ENCODE results near the gene FAM236D. TPM values are rescaled to one million over a fixed set of nuclear protein-coding genes. Genes with fewer than 3 reads are reported as not detected.
"Not testable (repeated sequence)": the region's sequence is repeated elsewhere in the genome, so short reads cannot be mapped to it uniquely, and the experiment has no call there.

FAM236D gene
- total RNA-seq (not detected), polyA plus RNA-seq (not detected)

GRCh38 chrX:72808110-72808509, at the start of gene FAM236D:
Gene FAM236D, minus strand, starts transcription at chrX:72808210. Its CDS starts 100 bp downstream, at chrX:72808110.
- H3K27ac ChIP-seq (ENCODE audit: low read depth, low read length); H3K36me3 Mint-ChIP-seq; POLR2A ChIA-PET; H3K27me3 Mint-ChIP-seq; CTCF ChIA-PET; H3K36me3 ChIP-seq (ENCODE audit: insufficient read depth, low read length); H3K4me1 ChIP-seq (ENCODE audit: insufficient read depth, low read length); H3K27me3 ChIP-seq (ENCODE audit: insufficient read depth, low read length, poor library complexity, severe bottlenecking); DNase-seq; H3K4me3 ChIP-seq (ENCODE audit: low read length); H3K9me3 ChIP-seq (ENCODE audit: low read length); H3K27ac Mint-ChIP-seq; H3K9me3 Mint-ChIP-seq; H3K4me1 Mint-ChIP-seq; H3K4me3 Mint-ChIP-seq: not testable (repeated sequence)

- H3K27me3 Mint-ChIP-seq: not testable (repeated sequence)
These were observed 29.5 kb upstream of the FAM236D start for GRCh38 chrX:72837532-72837931.

GRCh38 chrX:72830701-72831100, 22.7 kb upstream of the FAM236D start:
- H3K9me3 Mint-ChIP-seq; H3K4me1 ChIP-seq (ENCODE audit: insufficient read depth, low read length); H3K27ac Mint-ChIP-seq; H3K4me1 Mint-ChIP-seq; H3K36me3 Mint-ChIP-seq; POLR2A ChIA-PET; DNase-seq; CTCF ChIA-PET; H3K4me3 ChIP-seq (ENCODE audit: low read length); H3K36me3 ChIP-seq (ENCODE audit: insufficient read depth, low read length); H3K27me3 ChIP-seq (ENCODE audit: insufficient read depth, low read length, poor library complexity, severe bottlenecking); H3K27me3 Mint-ChIP-seq; H3K4me3 Mint-ChIP-seq; H3K9me3 ChIP-seq (ENCODE audit: low read length); H3K27ac ChIP-seq (ENCODE audit: low read depth, low read length): not testable (repeated sequence)

More at GRCh38 chrX:72837532-72837931, 29.5 kb upstream of the FAM236D start:
- H3K4me1 ChIP-seq (ENCODE audit: insufficient read depth, low read length); H3K4me3 ChIP-seq (ENCODE audit: low read length); H3K36me3 ChIP-seq (ENCODE audit: insufficient read depth, low read length); H3K27me3 ChIP-seq (ENCODE audit: insufficient read depth, low read length, poor library complexity, severe bottlenecking); H3K27ac Mint-ChIP-seq; H3K4me1 Mint-ChIP-seq; CTCF ChIA-PET; H3K36me3 Mint-ChIP-seq; H3K4me3 Mint-ChIP-seq; H3K27ac ChIP-seq (ENCODE audit: low read depth, low read length); POLR2A ChIA-PET; DNase-seq; H3K9me3 ChIP-seq (ENCODE audit: low read length); H3K9me3 Mint-ChIP-seq: not testable (repeated sequence)

DNA sequence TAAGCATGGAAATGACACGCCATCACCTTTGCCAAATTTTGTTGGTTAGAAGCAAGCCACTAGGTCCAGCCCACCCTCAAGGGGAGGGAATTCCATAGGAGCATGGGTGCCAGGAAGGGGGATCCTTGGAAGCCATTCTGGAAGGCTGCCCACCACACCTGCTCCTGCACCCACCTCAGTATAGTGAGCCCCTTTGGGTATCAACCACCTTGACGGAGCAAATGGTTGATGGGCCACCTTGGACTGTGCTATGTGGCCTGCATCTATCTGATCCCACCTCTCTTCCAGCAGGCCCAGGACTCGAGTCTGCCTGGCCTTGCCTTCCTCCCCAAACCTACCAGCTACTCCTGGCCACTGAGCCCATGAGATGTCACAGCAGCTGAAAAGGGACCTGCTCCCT, 17.6 kb downstream of the FAM236D start:
- H3K4me1 ChIP-seq (ENCODE audit: insufficient read depth, low read length); DNase-seq; H3K4me1 Mint-ChIP-seq; H3K36me3 ChIP-seq (ENCODE audit: insufficient read depth, low read length); H3K27me3 ChIP-seq (ENCODE audit: insufficient read depth, low read length, poor library complexity, severe bottlenecking); H3K4me3 Mint-ChIP-seq; POLR2A ChIA-PET; CTCF ChIA-PET; H3K9me3 Mint-ChIP-seq; H3K27ac Mint-ChIP-seq; H3K4me3 ChIP-seq (ENCODE audit: low read length); H3K27ac ChIP-seq (ENCODE audit: low read depth, low read length); H3K27me3 Mint-ChIP-seq; H3K36me3 Mint-ChIP-seq; H3K9me3 ChIP-seq (ENCODE audit: low read length): not testable (repeated sequence)

DNA sequence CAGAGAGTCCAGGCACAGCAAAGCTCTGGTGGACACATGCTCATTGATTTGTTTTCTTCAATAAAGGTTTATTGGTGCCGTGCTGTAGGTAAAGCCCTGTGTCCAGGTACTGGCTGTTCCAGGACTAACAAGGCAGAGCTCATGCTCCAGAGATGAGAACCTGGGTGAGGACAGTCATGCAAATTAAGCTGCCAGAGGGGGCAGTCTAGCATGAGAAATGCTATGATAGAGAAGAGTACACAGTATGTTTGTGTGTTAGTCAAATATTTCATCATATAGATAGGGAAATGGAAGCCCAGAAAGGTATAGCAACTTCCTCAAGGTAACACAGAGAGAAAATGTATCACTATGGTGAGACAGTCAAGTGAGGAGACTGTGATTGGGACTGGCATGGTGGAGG, 19.9 kb downstream of the FAM236D start:
- POLR2A ChIA-PET: not testable (repeated sequence)

DNA sequence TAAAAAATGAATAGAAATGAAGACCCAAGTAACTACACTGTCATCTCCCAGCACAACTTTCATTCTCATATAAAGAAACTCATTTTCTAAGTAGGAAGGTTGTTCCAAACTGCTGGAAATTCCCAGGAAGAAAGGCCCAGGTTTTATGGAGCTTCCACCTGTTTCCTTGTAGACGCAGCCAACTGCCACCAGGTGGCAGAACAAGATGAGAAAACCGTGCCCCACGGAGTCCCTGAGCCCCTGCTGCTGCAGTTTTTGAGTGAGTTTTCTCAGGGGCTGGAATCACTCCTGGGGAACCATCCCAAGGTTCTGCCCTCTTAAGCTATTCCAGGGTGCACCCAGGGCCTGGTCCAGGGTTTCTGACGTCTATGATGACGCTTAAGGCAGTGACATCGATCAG, 24.0 kb downstream of the FAM236D start:
- H3K27me3 Mint-ChIP-seq; H3K4me1 ChIP-seq (ENCODE audit: insufficient read depth, low read length); H3K9me3 Mint-ChIP-seq; DNase-seq; H3K4me1 Mint-ChIP-seq; H3K27ac Mint-ChIP-seq; H3K36me3 Mint-ChIP-seq; H3K36me3 ChIP-seq (ENCODE audit: insufficient read depth, low read length); H3K9me3 ChIP-seq (ENCODE audit: low read length); H3K4me3 ChIP-seq (ENCODE audit: low read length); H3K4me3 Mint-ChIP-seq; H3K27me3 ChIP-seq (ENCODE audit: insufficient read depth, low read length, poor library complexity, severe bottlenecking); H3K27ac ChIP-seq (ENCODE audit: low read depth, low read length); POLR2A ChIA-PET; CTCF ChIA-PET: not testable (repeated sequence)

More for the DNA sequence above, 19.9 kb downstream of the FAM236D start:
- H3K27ac Mint-ChIP-seq; H3K4me1 ChIP-seq (ENCODE audit: insufficient read depth, low read length); H3K27ac ChIP-seq (ENCODE audit: low read depth, low read length); H3K4me1 Mint-ChIP-seq; H3K27me3 Mint-ChIP-seq; H3K9me3 Mint-ChIP-seq; H3K4me3 Mint-ChIP-seq; H3K27me3 ChIP-seq (ENCODE audit: insufficient read depth, low read length, poor library complexity, severe bottlenecking); H3K36me3 Mint-ChIP-seq; CTCF ChIA-PET; H3K9me3 ChIP-seq (ENCODE audit: low read length); DNase-seq; H3K4me3 ChIP-seq (ENCODE audit: low read length); H3K36me3 ChIP-seq (ENCODE audit: insufficient read depth, low read length): not testable (repeated sequence)

DNA sequence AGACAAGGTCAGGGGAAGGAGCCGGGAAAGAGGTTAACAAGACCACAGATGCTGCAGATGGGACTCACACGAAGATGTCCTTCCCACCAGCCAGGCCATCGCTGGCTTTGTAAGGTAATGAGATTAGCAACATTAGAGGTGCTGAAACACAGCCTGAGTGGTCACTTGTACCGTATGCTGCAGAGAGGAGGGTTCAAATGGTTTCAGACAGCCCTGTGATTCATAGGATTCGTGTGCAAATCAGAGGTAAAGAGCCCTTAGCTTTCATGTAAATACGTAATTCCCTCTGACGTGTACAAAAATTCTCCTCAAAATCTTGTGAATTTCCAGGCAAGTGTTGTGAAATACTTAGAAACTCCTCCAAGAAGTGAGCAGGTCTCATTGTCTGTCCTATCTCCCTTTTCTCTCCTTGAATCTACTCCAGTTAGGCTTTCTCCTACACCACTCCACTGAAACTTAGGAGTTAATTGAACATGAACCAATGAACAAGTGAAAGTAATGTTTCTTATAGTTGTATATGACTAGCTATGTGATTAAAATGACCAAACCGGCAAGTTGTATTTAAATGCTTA, 24.6 kb downstream of the FAM236D start:
- H3K4me3 Mint-ChIP-seq; H3K9me3 ChIP-seq (ENCODE audit: low read length); H3K36me3 ChIP-seq (ENCODE audit: insufficient read depth, low read length); H3K27me3 Mint-ChIP-seq; H3K9me3 Mint-ChIP-seq; H3K27ac Mint-ChIP-seq; DNase-seq; H3K4me3 ChIP-seq (ENCODE audit: low read length); H3K4me1 ChIP-seq (ENCODE audit: insufficient read depth, low read length); H3K27ac ChIP-seq (ENCODE audit: low read depth, low read length); CTCF ChIA-PET; H3K36me3 Mint-ChIP-seq; H3K4me1 Mint-ChIP-seq; POLR2A ChIA-PET; H3K27me3 ChIP-seq (ENCODE audit: insufficient read depth, low read length, poor library complexity, severe bottlenecking): not testable (repeated sequence)

GRCh38 chrX:72782560-72782959, 25.4 kb downstream of the FAM236D start, which contains the start of gene FAM236B:
Gene FAM236B, minus strand, starts transcription at chrX:72782660. Its CDS starts 100 bp downstream, at chrX:72782560.
- H3K27me3 Mint-ChIP-seq; DNase-seq; H3K27me3 ChIP-seq (ENCODE audit: insufficient read depth, low read length, poor library complexity, severe bottlenecking); CTCF ChIA-PET; H3K36me3 Mint-ChIP-seq; H3K4me3 ChIP-seq (ENCODE audit: low read length); H3K27ac ChIP-seq (ENCODE audit: low read depth, low read length); H3K9me3 Mint-ChIP-seq; H3K4me1 Mint-ChIP-seq; H3K36me3 ChIP-seq (ENCODE audit: insufficient read depth, low read length); H3K27ac Mint-ChIP-seq; H3K4me3 Mint-ChIP-seq; POLR2A ChIA-PET; H3K4me1 ChIP-seq (ENCODE audit: insufficient read depth, low read length); H3K9me3 ChIP-seq (ENCODE audit: low read length): not testable (repeated sequence)

GRCh38 chrX:72778146-72778545, 29.9 kb downstream of the FAM236D start:
- H3K4me1 Mint-ChIP-seq; H3K27ac Mint-ChIP-seq; H3K27me3 ChIP-seq (ENCODE audit: insufficient read depth, low read length, poor library complexity, severe bottlenecking); H3K36me3 Mint-ChIP-seq; H3K4me3 Mint-ChIP-seq; H3K9me3 Mint-ChIP-seq; H3K36me3 ChIP-seq (ENCODE audit: insufficient read depth, low read length); H3K9me3 ChIP-seq (ENCODE audit: low read length); H3K4me1 ChIP-seq (ENCODE audit: insufficient read depth, low read length); H3K27ac ChIP-seq (ENCODE audit: low read depth, low read length); H3K4me3 ChIP-seq (ENCODE audit: low read length); CTCF ChIA-PET; H3K27me3 Mint-ChIP-seq; POLR2A ChIA-PET; DNase-seq: not testable (repeated sequence)

Measured in CD8-positive, alpha-beta memory T cell (primary cell).